GM21576 (cell line): ENCODE results near the gene LRRIQ4.

Experiments used
- ATAC-seq: cut with Tn5 transposase; IDR thresholded peaks from one replicate; pipeline ENCODE4 v1.9.1; 2021; ENCODE audit warnings: mild to moderate bottlenecking, moderate library complexity; ENCODE audit not compliant: unreplicated experiment

The LRRIQ4 gene

GRCh38 chr3:169850618-169851017 lies 37.9 kb downstream of the LRRIQ4 start:
- no peak for ATAC-seq

DNA sequence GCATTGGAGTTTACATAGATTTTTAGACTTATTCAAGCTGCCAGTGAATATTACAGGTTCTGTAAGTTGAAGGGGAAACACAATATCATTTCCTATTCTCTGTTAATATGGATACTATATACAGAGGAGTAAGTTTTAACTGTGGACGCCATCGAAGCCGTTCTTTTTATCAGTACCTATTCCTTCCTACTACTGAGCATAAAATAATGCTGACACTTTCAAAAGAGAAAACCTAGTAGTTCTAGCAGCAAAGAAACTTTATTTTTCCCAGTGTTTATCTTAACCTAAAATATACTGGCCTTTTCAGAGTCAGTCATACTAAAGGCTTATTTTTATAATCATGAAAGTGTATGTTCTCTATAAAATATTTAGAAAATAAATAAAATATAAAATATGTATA lies 42.8 kb downstream of the LRRIQ4 start:
- ATAC-seq: no peak

DNA sequence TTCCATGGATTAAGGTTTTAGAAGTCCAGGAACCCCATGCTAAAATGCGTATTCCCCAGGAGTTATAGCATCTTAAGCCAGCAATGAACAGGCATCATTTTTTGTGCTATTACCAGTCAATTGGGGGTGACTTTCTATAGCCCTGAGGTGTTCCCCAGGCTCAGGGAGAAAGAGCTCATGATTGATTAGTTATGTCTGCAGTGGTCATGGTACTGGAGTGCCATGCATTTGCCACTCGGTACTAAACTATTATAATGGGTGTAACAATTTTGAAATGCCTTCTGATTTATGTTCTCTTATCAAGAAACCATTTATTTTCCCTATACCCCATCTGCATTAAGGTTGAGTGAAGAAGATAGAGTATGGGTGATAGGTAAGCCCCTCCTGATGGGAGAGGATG lies 45.1 kb downstream of the LRRIQ4 start:
- ATAC-seq: no peak

DNA sequence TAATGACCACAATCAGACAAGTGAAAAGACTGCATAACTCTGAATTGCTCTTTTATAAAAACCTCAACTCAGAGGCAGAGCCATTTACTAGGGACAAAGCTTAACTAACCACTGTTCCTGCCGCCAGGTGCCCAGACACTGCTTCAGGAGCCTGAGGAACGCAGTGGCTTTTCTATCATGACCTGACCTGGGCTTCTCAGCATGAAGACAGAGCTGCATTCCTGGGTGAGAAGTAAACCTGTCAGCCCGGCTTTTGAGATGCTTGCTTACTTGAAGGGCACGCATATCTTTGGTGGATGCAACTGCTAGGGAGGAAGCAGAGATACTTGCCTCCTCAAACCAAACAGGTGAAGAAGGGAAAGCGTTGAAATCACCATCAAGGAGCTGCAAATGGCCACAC lies 49.2 kb downstream of the LRRIQ4 start:
- no peak for ATAC-seq

GRCh38 chr3:169863458-169863899 lies 50.8 kb downstream of the LRRIQ4 start:
- peak; percentile 60 for ATAC-seq

GRCh38 chr3:169864270-169864669 lies 51.6 kb downstream of the LRRIQ4 start:
- ATAC-seq: no peak

DNA sequence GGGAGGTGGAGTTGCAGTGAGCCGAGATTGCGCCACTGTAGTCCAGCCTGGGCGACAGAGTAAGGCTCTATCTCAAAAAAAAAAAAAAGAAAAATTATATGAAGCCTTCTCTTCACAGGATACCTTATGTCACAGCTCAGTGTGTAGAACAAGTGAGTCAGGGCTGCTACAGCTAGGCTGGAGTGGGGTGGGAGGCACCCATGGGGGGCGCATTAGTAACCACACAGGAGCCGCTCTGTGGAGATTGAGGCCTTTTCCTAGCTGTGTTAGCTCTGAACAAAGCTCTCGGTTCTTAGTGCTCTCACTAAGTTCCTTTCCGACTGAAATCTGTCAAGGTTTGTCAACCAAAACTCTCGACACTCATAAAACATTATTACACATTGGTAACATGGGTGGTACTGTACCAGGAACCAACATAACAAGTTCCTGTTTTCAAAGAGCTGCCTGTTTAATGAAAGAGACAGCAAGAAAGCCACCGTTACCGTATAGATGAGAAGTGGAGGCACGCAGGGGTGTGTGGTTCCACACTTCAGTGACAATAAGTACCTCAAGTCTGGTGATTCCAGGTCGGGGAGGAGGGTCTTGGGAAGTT lies 52.6 kb downstream of the LRRIQ4 start:
- ATAC-seq: peak; percentile 46

DNA sequence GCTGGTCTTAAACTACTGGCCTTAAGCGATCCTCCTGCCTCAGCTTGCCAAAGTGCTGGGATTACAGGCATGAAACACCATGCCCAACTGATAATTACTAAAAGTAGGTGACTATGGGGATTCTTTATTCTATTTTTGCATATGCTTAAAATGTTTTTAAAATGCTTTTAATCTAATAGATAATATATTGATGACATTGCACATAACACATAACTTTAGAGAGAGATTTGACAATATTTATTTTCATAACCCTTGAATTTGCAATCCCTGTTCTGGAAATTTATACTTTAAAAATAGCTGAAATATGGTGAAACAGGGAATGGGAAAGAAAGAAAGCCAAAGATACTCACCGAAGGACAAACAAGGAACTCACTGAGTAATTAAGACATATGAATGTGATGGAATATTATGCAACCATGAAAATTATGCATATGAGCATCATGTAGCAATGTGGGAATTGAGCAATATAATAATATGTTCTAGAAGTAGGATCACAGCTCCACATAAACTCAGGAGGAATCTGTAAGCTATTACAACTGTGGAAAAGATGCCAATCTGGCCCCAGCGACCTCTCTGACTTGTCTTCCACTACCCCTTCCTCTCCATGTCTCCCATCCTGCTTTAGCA lies 55.0 kb downstream of the LRRIQ4 start:
- no peak for ATAC-seq

GRCh38 chr3:169868369-169868768 lies 55.7 kb downstream of the LRRIQ4 start:
- no peak for ATAC-seq

GRCh38 chr3:169869484-169870220 lies 57.0 kb downstream of the LRRIQ4 start, which contains the start of gene LRRC31:
TSS of gene LRRC31 (minus strand) at chr3:169869935. CDS start at chr3:169869807, 128 bp downstream.
- no peak for ATAC-seq

GRCh38 chr3:169871129-169871886 lies 58.6 kb downstream of the LRRIQ4 start:
- no peak for ATAC-seq

GRCh38 chr3:169879013-169879557 lies 66.4 kb downstream of the LRRIQ4 start:
- ATAC-seq: no peak

GRCh38 chr3:169879845-169880575 lies 67.3 kb downstream of the LRRIQ4 start:
- ATAC-seq: no peak

- no peak for ATAC-seq
Measured at GRCh38 chr3:169880576-169881250, 68.0 kb downstream of the LRRIQ4 start.

DNA sequence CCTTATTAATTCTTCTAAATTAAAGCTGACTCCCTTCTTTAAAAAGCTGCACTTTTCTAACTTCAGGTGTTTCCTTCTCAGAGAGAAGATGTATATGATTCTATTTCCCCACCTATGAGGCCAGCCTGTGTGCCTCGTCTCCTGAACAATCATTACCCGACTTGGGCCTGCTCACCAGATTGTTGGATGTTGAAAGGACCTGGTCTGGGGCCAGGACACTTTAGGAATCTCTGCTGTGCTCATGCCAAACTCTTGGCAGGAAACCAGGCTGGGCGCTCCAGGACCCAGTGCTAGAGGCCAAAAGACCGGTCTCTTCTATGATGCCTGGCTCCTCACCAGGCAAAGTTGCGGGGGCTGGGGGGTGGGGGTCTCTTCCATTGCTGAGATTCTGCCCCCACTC lies 74.0 kb downstream of the LRRIQ4 start:
- ATAC-seq: no peak
